Measurements from ENCODE around the gene ABTB2. TPM values are rescaled to one million over a fixed set of nuclear protein-coding genes. Genes with fewer than 3 reads are reported as not detected.

The ABTB2 gene
- total and polyA plus RNA-seq, 10 of the 15 experiments (the other 5 are each of a cell fraction or from before 2014, with no cell fraction given): 0.13 to 2.1 (median 0.72) TPM

GRCh38 chr11:34337016-34337415 is 20.8 kb downstream of the ABTB2 start:
- Histone ChIP-seq H3K4me3 (no peak overlapping the region), H4K20me1 (ENCODE audit: control insufficient read depth, insufficient read depth) (no peaks in the 10 kb centered on the region), H3K27ac (ENCODE audit: control insufficient read depth, insufficient read depth) (no peak overlapping the region), H3K4me1 (ENCODE audit: control insufficient read depth, insufficient read depth, low read length) (peaks cover 8% of the 10 kb centered on the region), H3K79me2 (ENCODE audit: control insufficient read depth, insufficient read depth, low read length) (no peaks in the 10 kb centered on the region; the same call in 1 of the 2 replicates), H3K4me2 (ENCODE audit: control insufficient read depth, insufficient read depth) (no peak overlapping the region), H3K9ac (ENCODE audit: control insufficient read depth, insufficient read depth, low read length) (no peak overlapping the region), H3K9me3 (replicated peaks; ENCODE audit: control insufficient read depth, insufficient read depth, low read length) (no peaks in the 10 kb centered on the region), H2AFZ (ENCODE audit: control insufficient read depth, low read depth, low read length) (no peak overlapping the region), H3K27me3 (replicated peaks in 1 of 2; ENCODE audit: control insufficient read depth in 2 of 2, insufficient read depth in 2 of 2, low read length in 1 of 2) (no peaks in the 10 kb centered on the region), H3K36me3 (ENCODE audit: control insufficient read depth in 2 of 2, insufficient read depth in 2 of 2, low read length in 1 of 2) (no peaks in the 10 kb centered on the region)
- 92% methylated on average over 7 of the region's 7 CpGs for WGBS (ENCODE audit: insufficient coverage, insufficient replicate concordance, low lambda C conversion rate, missing lambda C conversion rate)
- POLR2A ChIA-PET: no interaction called here
- DNase-seq (ENCODE audit: low read depth, low spot score) (no peak), FAIRE-seq (no peak), ATAC-seq (no peak)
- in situ Hi-C loops (cut with MboI): no loop called here
- CTCF ChIA-PET: interaction anchor here (1.2 kb wide), 1 partner anchor 19 kb away, joined by 3 read pairs; no protein-coding TSS in a partner anchor
- SMC1A ChIA-PET (ENCODE audit: uncharacterized antibody, unreplicated experiment): interaction anchor here (1.0 to 1.5 kb wide), 2 partner anchors 95 to 133 kb away, joined by 3 to 4 read pairs; no protein-coding TSS in a partner anchor
- BruUV-seq (replicated peaks): no TSS peak
- intact Hi-C loops (cut with micrococcal nuclease; ENCODE audit: unreplicated experiment): no loop called here
- RAD21 ChIA-PET (ENCODE audit: unreplicated experiment): no interaction called here
- TF ChIP-seq STAT3 (IDR thresholded peaks at IDR 0.05; ENCODE audit: low read depth, low read length) (no peak), USF1 (IDR thresholded peaks at IDR 0.05; ENCODE audit: borderline replicate concordance, extremely low read length, insufficient read depth, low read depth, low read length) (no peak), E2F8 (IDR thresholded peaks at IDR 0.05; ENCODE audit: low read depth, partially characterized antibody) (no peak), TAF1 (IDR thresholded peaks at IDR 0.05; ENCODE audit: borderline replicate concordance, low read depth, low read length) (no peak), CHD2 (IDR thresholded peaks at IDR 0.05; ENCODE audit: borderline replicate concordance, low read depth, low read length) (no peak), ZNF24 (IDR thresholded peaks at IDR 0.05) (no peak), SIN3A (IDR thresholded peaks at IDR 0.05; ENCODE audit: low read depth, low read length) (no peak), TBL1XR1 (IDR thresholded peaks at IDR 0.05; ENCODE audit: low read depth, low read length) (no peak), EED (IDR thresholded peaks at IDR 0.05; ENCODE audit: low read depth) (no peak), ATF3 (IDR thresholded peaks at IDR 0.05; ENCODE audit: borderline replicate concordance, extremely low read depth, low read depth, low read length) (no peak), BHLHE40 (IDR thresholded peaks at IDR 0.05; ENCODE audit: borderline replicate concordance in 1 of 2, low read depth in 2 of 2, low read length in 1 of 2) (no peak), NFXL1 (IDR thresholded peaks at IDR 0.05; ENCODE audit: borderline replicate concordance) (no peak), LARP7 (IDR thresholded peaks at IDR 0.05) (no peak), MXI1 (IDR thresholded peaks at IDR 0.05; ENCODE audit: low read depth, low read length) (no peak), USF2 (IDR thresholded peaks at IDR 0.05; ENCODE audit: borderline replicate concordance, low read depth, low read length) (no peak), RFX5 (IDR thresholded peaks at IDR 0.05; ENCODE audit: low read depth, low read length) (no peak), MTA3 (IDR thresholded peaks at IDR 0.05; ENCODE audit: borderline replicate concordance, low read length) (no peak)
